ENCODE measurements around the gene EGR2.

EGR2 gene

GRCh38 chr10:62816331-62817120 is at the start of gene EGR2:
EGR2 (minus strand) TSS chr10:62816366; CDS start chr10:62816029, 337 bp downstream.
- peak; percentile 81 for DNase-seq

DNA sequence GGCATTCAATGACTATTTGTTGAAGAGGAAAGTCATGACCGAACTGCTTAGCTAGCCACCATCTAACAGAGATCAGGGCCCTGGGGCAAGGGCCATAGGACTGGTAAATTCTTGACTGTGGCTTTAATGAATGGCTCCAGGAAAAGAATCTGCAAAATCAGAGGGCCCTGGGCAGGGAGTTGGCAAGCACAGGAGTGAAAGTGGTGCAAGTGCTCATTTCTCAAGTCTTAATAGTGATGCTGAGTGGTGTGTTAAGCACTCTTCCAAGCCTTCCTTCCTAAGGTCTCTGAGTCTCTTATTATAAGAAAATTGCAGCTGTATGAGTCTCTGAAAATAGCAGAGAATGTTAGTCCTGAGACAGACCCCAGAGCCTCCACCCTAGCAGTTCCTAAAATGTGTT is 46.3 kb upstream of the EGR2 start:
- no peak for DNase-seq

- no peak for DNase-seq
Measured at GRCh38 chr10:62861507-62861906, 45.3 kb upstream of the EGR2 start.

DNA sequence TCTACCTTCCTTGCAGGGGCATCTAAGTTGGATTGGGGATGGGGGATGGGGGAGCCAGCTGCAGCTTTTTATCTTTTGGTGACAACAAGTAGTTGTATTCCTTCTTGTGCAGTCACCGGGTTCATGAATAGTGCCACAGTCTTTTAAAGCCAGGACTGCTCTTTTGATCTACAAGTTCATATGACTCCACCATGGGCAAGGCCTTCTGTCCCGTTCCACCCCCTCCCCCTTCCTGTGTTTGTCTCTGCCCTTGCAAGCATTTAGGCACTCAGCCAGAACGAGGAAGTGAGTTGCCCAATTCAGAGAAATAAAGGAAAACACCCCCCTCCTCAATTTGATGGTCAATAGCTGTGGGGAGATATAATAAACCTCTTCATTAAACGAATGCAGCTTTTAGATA is 44.8 kb upstream of the EGR2 start:
- DNase-seq: peak; percentile 5

DNA sequence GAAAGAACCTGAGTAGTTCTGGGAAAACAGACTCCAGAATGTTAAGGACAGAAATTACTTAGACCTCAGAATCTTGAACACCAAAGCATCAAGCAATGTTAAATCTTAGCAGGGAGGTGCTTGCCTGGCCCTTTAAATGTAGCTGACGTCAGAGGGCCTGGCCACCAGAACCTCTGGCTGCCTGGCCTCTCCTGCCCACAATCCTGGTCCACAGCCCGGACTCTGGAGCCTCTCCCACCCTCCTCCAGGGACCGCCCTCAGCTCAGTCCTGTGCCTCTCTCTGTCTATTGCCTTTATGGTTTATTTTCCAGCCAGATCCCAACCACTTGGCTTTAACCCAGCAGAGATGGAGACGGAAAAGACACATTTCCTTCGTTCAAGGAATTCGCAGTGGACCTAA is 42.2 kb upstream of the EGR2 start:
- no peak for DNase-seq

DNA sequence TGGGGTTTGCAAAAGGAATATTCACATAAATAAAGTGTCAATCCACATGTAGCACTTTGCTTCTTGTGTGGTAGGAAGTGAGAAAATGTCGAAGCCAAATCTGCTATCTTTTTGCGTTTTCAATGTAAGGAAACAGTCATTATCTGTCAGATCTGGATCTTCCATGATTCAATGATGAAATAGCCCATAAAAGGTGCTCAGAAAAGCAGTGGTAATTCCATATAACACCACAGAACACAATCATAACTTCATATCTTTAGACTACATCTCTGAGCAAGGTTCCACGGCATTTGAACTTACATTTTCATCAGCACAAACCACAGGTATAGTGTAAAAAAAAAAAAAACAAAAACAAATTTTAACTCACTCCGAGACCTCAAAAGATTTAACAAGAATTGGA is 39.9 kb upstream of the EGR2 start:
- no peak for DNase-seq

- DNase-seq: no peak
Measured at GRCh38 chr10:62853710-62854109, 37.5 kb upstream of the EGR2 start.

DNA sequence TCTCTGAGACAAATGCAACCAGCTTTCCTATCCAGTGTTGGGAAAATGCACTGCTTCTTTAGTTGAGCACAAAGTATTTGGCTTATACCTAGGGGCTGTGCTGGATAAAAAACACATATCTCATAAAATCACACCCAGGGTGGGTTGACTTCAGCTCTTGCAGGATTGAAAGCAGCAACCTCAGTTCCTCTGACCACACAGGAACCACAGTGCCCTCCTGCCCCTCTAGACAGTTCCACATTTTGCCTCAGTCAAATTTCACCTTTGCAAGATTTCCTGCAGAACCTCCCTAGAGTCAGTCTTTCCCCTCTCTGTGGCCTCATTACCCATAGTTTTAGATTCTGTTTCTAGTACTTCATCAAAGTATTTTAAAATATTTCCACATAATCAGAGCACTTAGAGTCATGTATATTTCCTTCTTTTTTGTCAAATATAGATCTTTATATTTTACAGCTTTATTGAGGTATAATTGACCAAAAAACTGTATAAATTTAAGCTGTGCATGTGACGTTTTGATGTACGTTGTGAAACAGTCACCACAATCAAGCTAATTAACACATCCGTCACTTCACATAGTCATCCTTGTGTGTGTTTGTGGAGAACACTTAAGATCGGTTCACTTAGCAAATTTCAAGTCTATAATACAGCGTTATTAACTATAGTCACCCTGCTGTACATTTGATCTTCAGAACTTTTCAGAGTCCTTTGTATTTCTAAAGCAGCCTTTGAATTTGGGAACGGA is 37.0 kb upstream of the EGR2 start:
- no peak for DNase-seq

- no peak for DNase-seq
Measured at GRCh38 chr10:62851442-62851841, 35.3 kb upstream of the EGR2 start.

DNA sequence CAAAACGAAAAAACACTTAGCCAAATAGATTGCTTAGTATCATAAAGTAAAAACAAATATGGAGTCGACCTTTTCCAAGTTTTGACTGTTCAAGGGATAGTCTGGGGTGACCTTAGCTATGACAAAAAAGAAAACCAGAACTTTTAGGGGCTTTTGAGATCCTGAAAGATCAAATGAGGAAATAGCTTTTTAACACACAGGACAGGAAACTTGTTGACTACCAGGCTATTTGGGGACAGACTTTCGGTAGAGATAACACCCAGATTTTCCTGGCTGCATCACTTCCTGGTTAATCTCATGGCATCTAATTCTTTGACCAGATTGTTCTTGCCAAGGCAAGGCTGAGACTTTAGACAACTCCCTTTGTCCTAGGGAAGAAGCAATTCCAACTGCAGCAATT is 34.5 kb upstream of the EGR2 start:
- DNase-seq: no peak

- no peak for DNase-seq
Measured at GRCh38 chr10:62847433-62847832, 31.3 kb upstream of the EGR2 start.

GRCh38 chr10:62844280-62845011 is 28.3 kb upstream of the EGR2 start:
- DNase-seq: no peak

DNA sequence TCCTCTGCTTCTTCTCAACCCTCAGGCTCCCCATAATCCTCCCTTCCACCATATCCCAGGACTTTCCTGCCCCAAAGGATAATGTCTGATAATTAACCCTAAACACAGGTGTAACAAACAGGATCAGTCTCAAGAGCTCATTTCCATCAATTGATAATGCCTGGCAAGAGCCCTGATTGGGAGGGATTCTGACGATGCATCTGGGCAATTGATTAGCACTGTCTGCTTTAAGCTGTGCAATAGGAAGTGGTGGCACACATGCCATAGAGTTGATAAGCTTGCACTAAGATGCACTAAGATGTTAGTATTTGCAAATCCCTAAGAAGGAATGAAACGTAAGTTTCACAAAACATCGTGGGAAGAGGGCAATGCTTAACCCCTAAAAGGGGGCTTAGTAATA is 27.4 kb upstream of the EGR2 start:
- DNase-seq: no peak

DNA sequence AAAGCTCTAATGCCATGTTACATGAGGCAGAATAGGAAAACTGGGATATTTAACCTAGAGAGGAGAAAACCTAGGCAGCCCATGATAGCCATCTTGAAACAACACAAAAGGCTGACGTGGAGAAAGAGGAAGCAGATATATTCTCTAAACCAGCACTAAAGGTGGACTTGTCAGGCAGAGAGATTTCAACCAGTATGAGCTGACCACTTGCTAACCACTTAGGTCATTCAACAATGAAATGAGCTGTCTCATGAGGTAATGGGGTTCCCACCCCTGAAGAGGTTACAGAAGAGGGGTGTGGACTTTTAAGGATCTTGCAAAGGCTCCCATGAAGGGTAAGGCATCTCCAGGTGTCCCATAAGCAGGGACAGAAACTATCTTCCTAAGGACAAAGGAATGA is 26.8 kb upstream of the EGR2 start:
- DNase-seq: no peak

DNA sequence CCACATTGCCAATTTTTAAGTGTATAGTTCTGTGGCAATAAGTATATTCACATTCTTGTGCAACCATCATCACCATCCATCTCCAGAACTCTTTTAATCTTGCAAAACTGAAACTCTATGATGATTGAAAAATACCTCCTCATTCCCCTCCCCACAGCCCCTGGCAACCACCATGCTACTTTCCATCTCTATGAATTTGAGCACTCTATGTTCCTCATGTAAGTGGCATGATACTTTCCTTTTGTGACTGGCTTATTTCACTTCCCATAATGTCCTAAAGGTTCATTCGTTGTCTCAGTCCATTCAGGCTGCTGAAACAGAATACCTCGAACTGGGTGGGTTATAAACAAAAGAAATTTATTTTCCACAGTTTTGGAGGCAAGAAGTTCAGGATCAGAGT is 23.4 kb upstream of the EGR2 start:
- no peak for DNase-seq

DNA sequence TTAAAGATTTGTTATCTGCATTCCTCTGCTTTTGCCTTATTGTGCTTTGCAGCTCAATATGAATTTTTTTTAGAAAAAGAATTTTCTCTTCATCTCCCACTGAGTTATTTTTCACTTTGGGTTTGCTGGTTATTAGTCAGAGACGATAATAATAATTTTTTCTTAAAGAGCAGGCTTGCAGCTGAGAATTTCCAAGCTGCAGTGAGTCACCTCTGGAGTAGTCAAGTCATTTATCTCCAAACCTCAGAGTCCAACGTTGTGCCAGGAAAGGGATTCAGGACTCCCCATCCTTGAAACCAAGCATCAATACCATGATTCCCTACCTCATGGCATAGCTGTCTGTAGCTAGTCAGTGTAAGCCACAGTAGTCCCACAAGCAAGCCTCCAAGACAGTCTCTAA is 15.2 kb upstream of the EGR2 start:
- DNase-seq: no peak

DNA sequence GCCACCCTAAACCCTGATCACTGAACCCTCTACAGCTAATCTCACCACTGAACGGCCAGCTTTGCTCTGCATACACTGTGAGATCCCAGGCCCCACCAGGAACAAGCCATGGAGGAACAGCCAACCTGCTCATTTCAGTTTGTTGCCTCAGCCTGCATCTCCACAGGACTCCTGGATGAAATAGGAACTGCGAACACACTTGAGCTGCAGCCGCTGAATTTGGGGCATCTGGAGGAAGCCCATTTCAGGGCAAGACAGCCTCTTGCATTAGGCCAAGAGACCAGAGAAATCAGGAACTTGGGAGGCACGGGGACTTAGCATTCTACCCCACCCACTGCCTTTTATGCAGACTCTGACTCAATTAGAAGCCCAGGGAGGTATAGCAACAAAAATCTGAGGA is 14.5 kb upstream of the EGR2 start:
- DNase-seq: no peak

DNA sequence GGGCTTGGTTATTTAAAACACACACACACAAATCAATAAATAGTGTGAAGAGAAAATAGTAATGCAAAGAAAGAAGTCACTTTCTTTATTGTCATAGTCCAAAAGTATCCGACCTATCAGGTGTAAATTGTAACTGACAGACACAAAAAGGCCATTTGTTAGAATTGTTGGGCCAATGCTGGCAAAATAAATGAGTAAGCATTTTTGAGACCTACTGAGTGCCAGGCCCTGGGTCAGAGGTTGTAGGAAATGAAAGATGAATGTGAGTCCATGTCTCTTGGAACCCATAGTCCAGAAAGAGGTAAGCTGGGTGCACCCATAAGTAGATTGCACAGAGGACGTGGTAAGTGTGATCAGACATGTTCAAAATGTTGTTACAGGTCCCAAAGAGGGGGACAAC is 13.5 kb upstream of the EGR2 start:
- no peak for DNase-seq

DNA sequence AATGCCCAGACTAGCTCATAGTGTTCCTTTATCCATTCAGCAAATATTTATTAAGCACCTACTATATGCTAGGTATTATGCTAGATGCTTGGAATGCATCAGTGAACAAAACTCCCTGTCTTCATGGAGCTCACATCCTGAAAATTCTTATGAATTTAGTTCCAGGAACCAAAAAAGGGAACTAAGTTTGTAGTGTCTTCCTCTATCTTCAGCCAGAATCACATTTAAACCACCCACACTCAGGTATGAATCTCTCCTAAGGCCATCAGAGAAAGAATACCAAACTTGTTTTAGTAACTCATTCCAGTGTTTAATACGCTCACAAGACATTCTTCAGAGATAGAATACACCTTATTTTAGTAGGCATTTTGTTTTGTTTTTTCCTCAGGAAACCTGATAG is 10.1 kb upstream of the EGR2 start:
- no peak for DNase-seq

DNA sequence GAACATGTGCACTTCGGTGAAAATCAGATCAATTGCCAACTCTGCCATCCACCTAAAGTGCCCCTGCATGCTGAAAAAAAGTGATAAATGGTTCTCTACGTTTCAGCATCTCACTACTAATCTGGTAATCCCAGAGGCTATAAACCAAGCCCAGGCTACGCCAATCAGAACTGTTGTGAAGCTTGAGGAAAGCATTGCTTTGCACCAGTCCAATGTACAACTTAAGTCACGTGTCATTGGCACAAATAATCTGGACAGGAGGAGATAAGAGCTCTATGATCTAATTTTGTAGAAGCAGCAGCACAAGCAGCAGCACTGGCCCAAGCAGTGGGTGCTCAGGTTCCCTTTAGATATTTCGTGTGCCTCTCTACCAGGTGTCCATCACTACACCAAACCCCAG is 4.4 kb upstream of the EGR2 start:
- no peak for DNase-seq

DNA sequence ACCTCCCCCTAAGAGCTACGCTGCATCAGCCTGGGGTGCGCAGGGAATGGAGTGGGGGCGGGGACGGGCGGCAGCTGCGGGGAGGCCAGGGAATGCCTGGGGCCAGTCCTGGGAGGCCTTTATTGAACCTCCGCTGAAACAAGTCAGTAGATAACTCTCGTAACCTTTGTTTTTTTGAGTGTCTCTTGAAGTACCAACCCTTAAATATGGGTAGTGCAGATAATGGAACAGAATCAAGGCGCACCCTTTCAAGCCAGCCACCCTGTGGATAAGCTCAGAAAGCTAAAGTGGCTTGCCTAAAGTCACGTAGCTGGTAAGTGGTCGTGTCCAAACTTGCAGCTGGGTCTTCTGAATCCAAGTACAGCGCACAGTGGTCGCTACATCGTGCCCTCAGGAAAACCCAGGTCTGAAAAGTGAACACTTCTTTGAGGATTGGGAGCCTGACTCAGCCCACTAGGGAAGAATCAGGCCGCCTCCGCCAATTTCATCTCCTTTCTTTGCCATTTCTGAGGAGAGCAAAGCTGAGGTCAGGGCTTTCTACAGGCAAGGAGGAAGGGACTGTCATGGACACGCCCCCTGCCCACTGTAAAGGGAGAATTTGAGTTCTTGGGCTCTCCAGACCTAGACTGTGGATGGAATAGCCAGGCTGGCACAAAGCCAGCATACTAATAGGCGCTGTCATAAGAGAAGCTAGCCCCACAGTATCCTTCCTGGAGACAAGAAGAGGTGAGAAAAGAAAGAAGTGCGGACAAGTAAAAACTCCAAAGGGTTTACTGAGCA is 3.2 kb upstream of the EGR2 start:
- DNase-seq: no peak

DNA sequence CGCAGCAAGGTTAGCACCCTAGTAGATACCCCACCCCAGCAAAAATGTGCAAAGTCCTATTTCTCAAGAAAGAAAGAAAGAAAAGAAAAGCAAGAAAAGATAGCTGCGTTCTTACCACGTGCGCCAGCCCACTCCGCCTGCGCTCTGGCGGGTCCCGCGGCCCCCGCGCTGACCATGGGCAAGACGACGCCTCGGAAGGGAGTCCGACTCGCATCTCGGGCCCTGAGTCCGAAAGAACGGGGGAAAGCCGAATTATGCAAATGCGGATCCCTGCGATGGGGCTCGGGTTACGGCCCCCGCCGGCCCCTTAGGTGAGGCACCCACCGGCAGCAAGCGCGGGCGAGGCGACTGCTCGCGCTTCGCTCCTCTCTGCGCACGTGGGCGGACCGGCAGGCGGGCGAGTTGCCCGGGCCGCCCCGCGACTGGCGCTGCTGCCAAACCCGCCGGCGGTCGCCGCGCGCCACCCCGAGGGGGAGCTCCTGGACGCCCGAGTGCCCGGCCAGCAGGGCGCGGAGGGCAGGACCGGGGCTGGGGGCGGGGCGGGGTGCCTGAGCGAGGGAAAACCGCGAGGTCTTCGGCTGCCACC is 2.4 kb upstream of the EGR2 start:
- DNase-seq: peak; percentile 17

Data from DMS153 (cell line).